ENCODE measurements around the gene PRRC2B. TPM values are rescaled to one million over a fixed set of nuclear protein-coding genes. Genes with fewer than 3 reads are reported as not detected.

Gene PRRC2B
- total and polyA plus RNA-seq, 2 of the 13 experiments (the other 11 are each of a cell fraction or from before 2014, with no cell fraction given), result 20.8 to 37.4 TPM

- in situ Hi-C loops (cut with HindIII; ENCODE audit: extremely low pct_ligation_motif_present, low pct_unique_long_range_greater_than_20kb) (loop anchor here (25.0 kb wide), 1 partner anchor 340 kb away; the partner anchor contains the start of gene RAPGEF1), intact Hi-C loops (cut with micrococcal nuclease; ENCODE audit: unreplicated experiment) (no loop called here)
- H3K9me3 ChIP-seq (ENCODE audit: low read length), result no peaks in the 10 kb centered on the region
- peaks cover 3 to 5% of the 10 kb centered on the region in 2 experiments; a peak in 3 of 5 replicates for H3K36me3 ChIP-seq (replicated peaks in 1 of 2; ENCODE audit: control insufficient read depth in 1 of 2, insufficient read depth in 2 of 2, low read length in 2 of 2)
- H3K79me2 ChIP-seq (ENCODE audit: insufficient read depth, low read length), result peaks cover 69% of the 10 kb centered on the region
- WGBS (ENCODE audit: low lambda C conversion rate), result 42% methylated on average over 8 of the region's 8 CpGs
- peak overlapping the region; percentile 40 to 73 (median 51) for H3K4me3 ChIP-seq (replicated peaks in 1 of 3; ENCODE audit: insufficient read depth in 1 of 3, low read depth in 2 of 3, low read length in 3 of 3)
- ChIA-PET POLR2A (interaction anchor here (0.6 to 2.6 kb wide), 2 partner anchors 16 to 24 kb away, joined by 3 to 18 read pairs; no protein-coding TSS in a partner anchor), CTCF (ENCODE audit: low intra/inter-chr PET ratio, low total read pairs) (no interaction called here)
- H3K27me3 ChIP-seq (ENCODE audit: control insufficient read depth in 1 of 2, insufficient read depth in 2 of 2, low read length in 2 of 2), result no peaks in the 10 kb centered on the region
- H4K20me1 ChIP-seq (ENCODE audit: insufficient read depth, low read length), result peaks cover 57% of the 10 kb centered on the region
- H3K9ac ChIP-seq (ENCODE audit: insufficient read depth, low read depth, low read length), result peak overlapping the region; percentile 63
- BruUV-seq (replicated peaks), result no TSS peak
- no peak for DNase-seq (ENCODE audit: low spot score)
- TF ChIP-seq PRDM15 (CRISPR knock-in tag; IDR thresholded peaks at IDR 0.05), result peak; percentile 93
- peak; percentile 67 for TF ChIP-seq TEAD3 (CRISPR knock-in tag; optimal IDR thresholded peaks at IDR 0.05; ENCODE audit: borderline replicate concordance)
- no peak for TF ChIP-seq EHMT2 (IDR thresholded peaks at IDR 0.05; ENCODE audit: borderline replicate concordance, low read depth, low read length)
- H3K4me2 ChIP-seq (ENCODE audit: low read depth, low read length), result peak overlapping the region; percentile 91
- H3K4me1 ChIP-seq (ENCODE audit: insufficient read depth, low read length), result peaks cover 71% of the 10 kb centered on the region
- H2AFZ ChIP-seq (ENCODE audit: low read length), result no peak overlapping the region
- FAIRE-seq, result no peak
- no peak overlapping the region for H3K27ac ChIP-seq (ENCODE audit: extremely low read length, insufficient read depth, low read length)
- ATAC-seq, result peak; percentile 5; the same call in 2 of the 3 replicates
These were observed 3.4 kb downstream of the PRRC2B start for GRCh38 chr9:131397100-131397790.
